Measurements from ENCODE around the gene WDR64. TPM values are rescaled to one million over a fixed set of nuclear protein-coding genes. Genes with fewer than 3 reads are reported as not detected.

The WDR64 gene
- total and polyA plus RNA-seq, 2 donors (not counting 3 experiments of a cell fraction or from before 2014, with no cell fraction given), result not detected

DNA sequence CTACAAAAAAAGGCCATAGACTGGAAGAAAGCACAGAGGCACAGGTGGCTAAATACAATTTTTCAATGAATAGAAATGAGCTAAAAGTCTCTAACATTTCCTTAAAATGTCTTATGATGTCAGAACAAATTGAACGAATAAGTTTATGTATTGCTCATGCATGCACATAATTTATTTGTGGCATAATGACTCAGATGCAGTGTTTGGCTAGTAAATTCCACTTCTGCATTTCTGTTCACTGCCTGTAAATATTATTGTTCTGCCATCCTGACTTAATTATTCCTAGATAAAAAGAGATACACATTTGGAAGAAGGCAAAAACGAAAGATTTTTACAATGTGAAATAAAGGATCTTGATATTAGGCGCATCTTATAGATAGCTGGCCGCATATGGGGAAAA, 169.3 kb downstream of the WDR64 start:
- no peak overlapping the region for H3K4me2 ChIP-seq (ENCODE audit: insufficient read depth, low read length)
- H3K79me2 ChIP-seq (ENCODE audit: control insufficient read depth, insufficient read depth, low read length), result no peaks in the 10 kb centered on the region
- H4K20me1 ChIP-seq (replicated peaks; ENCODE audit: control insufficient read depth, extremely low read depth, insufficient read depth, low read length), result no peaks in the 10 kb centered on the region
- BruUV-seq (replicated peaks), result no TSS peak
- DNase-seq (ENCODE audit: low read depth, low spot score), result no peak
- no peaks in the 10 kb centered on the region for H3K4me1 ChIP-seq (ENCODE audit: control insufficient read depth, extremely low read depth, insufficient read depth, low read length)
- no peak overlapping the region for H3K4me3 ChIP-seq (replicated peaks in 1 of 3; ENCODE audit: insufficient read depth in 1 of 3, low read depth in 1 of 3, low read length in 3 of 3)
- ChIA-PET CTCF (no interaction called here), POLR2A (no interaction called here)
- no peak for TF ChIP-seq MYC (IDR thresholded peaks at IDR 0.05; ENCODE audit: low read depth, low read length)
- TF ChIP-seq, protein P1, sequence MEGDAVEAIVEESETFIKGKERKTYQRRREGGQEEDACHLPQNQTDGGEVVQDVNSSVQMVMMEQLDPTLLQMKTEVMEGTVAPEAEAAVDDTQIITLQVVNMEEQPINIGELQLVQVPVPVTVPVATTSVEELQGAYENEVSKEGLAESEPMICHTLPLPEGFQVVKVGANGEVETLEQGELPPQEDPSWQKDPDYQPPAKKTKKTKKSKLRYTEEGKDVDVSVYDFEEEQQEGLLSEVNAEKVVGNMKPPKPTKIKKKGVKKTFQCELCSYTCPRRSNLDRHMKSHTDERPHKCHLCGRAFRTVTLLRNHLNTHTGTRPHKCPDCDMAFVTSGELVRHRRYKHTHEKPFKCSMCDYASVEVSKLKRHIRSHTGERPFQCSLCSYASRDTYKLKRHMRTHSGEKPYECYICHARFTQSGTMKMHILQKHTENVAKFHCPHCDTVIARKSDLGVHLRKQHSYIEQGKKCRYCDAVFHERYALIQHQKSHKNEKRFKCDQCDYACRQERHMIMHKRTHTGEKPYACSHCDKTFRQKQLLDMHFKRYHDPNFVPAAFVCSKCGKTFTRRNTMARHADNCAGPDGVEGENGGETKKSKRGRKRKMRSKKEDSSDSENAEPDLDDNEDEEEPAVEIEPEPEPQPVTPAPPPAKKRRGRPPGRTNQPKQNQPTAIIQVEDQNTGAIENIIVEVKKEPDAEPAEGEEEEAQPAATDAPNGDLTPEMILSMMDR (IDR thresholded peaks at IDR 0.05; ENCODE audit: extremely low read depth in 1 of 2, insufficient read depth in 1 of 2, low read depth in 1 of 2, low read length in 2 of 2), result no peak
- TF ChIP-seq, protein P2, sequence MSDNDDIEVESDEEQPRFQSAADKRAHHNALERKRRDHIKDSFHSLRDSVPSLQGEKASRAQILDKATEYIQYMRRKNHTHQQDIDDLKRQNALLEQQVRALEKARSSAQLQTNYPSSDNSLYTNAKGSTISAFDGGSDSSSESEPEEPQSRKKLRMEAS (IDR thresholded peaks at IDR 0.05; ENCODE audit: insufficient read depth, insufficient read length), result no peak
- no peak for TF ChIP-seq POLR2A (IDR thresholded peaks at IDR 0.05; ENCODE audit: low read depth, low read length)
- no peak for TF ChIP-seq GATA2 (IDR thresholded peaks at IDR 0.05; ENCODE audit: insufficient read depth, insufficient read length, low read depth, low read length)
- TF ChIP-seq JUN (IDR thresholded peaks at IDR 0.05; ENCODE audit: borderline replicate concordance, insufficient read depth, insufficient read length, low read depth), result no peak
- TF ChIP-seq EZH2 (IDR thresholded peaks at IDR 0.05; ENCODE audit: borderline replicate concordance, low read depth, low read length, severe bottlenecking), result no peak
- H3K36me3 ChIP-seq (ENCODE audit: control insufficient read depth in 2 of 2, extremely low read depth in 1 of 2, insufficient read depth in 2 of 2, low read length in 2 of 2), result no peaks in the 10 kb centered on the region
- intact Hi-C loops (cut with micrococcal nuclease) (no loop called here), dilution Hi-C loops (cut with MboI; ENCODE audit: extremely low pct_ligation_motif_present, low sequenced_read_pairs) (no loop called here)
- no peak overlapping the region for H2AFZ ChIP-seq (ENCODE audit: low read depth, low read length)
- H3K27me3 ChIP-seq (ENCODE audit: control insufficient read depth in 2 of 2, insufficient read depth in 2 of 2, low read length in 2 of 2), result peaks cover 0 to 3% of the 10 kb centered on the region in 2 experiments
- H3K9ac ChIP-seq (replicated peaks; ENCODE audit: extremely low read depth, insufficient read depth, low read length), result no peak overlapping the region
- FAIRE-seq, result no peak
- no peak overlapping the region for H3K27ac ChIP-seq (ENCODE audit: insufficient read depth, low read depth, low read length)
- no peaks in the 10 kb centered on the region for H3K9me1 ChIP-seq (replicated peaks; ENCODE audit: control insufficient read depth, extremely low read depth, insufficient read depth, low read length)
- H3K9me3 ChIP-seq (replicated peaks; ENCODE audit: control insufficient read depth, insufficient read depth, low read length), result no peaks in the 10 kb centered on the region

Data from endothelial cell of umbilical vein (primary cell).